Measurements from ENCODE around the gene USP53.
"Not testable (repeated sequence)": the region's sequence is repeated elsewhere in the genome, so short reads cannot be mapped to it uniquely, and the experiment has no call there.

Gene USP53

DNA sequence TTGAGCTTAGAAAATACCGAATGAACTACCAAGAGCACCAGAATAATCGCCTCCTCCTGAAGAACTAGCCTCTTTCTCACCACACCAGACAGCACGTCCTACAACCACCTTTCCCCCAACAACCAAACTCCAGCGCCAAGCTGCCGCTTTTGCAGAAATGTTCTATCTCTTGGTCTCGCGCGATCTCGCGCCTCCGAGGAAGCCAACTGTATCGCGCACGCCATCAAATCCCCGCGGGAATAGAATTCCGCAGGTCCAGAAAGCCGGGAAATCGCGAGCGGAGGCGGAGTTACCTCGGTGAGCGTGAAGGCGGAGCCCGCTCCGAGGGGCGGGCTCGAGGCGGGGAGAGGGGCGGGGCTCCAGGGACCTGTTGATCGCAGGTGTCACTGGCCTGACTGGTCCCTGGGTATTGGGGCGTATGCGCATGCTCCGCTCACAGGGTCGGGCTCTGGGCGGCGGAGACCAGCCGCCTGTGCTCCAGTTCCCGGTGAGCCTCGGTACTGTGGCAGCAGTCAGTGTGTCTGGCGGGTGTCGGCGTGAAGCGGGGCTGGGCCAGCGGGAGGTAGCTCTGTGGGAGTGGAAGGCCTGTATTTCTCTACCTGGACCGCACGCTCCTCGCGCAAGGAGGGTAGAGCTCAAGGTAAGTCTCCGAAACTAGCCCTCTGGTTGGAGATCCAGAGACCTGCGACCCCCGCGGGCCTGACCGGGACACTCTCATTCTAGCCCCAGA, at the start of gene USP53:
Gene USP53, plus strand, starts transcription at position 480 of the 730 bp plus-strand sequence. CDS start 27,047 bp downstream, outside the sequence.
- Mint-ChIP-seq H3K27me3 (no peaks in the 10 kb centered on the region), H3K4me3 (peak within 1 kb of the TSS; percentile 91 to 95), H3K27ac (peak within 1 kb of the TSS; percentile 97), H3K4me1 (peaks cover 40% of the 10 kb centered on the region), H3K9me3 (no peaks in the 10 kb centered on the region)
- peak; percentile 94 for ATAC-seq
- peak; percentile 95 to 97 for DNase-seq

DNA sequence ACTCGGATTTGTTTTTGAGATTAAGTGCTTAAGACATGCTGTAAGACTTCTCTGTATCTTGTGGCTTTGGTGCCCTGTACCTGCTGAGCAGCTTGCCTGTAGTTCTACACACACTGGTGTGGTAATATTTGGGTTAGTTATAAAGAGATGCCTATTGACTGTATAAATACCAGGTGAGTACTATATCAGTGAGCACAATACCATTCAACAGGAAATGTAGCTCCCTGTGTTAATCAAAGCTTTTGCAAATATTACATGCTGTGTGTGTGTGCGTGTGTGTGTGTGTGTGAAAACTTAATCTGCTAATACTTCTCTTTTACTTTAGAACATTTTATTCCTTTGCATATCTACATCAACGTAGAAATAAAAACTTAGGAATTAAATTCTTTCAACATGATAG, 46.7 kb upstream of the USP53 start:
- no peaks in the 10 kb centered on the region for H3K27me3 Mint-ChIP-seq
- no peaks in the 10 kb centered on the region for H3K4me1 Mint-ChIP-seq
- no peak for ATAC-seq
- no peak for DNase-seq
- H3K27ac Mint-ChIP-seq = no peak overlapping the region
- H3K9me3 Mint-ChIP-seq = no peaks in the 10 kb centered on the region
- H3K4me3 Mint-ChIP-seq = no peak overlapping the region

DNA sequence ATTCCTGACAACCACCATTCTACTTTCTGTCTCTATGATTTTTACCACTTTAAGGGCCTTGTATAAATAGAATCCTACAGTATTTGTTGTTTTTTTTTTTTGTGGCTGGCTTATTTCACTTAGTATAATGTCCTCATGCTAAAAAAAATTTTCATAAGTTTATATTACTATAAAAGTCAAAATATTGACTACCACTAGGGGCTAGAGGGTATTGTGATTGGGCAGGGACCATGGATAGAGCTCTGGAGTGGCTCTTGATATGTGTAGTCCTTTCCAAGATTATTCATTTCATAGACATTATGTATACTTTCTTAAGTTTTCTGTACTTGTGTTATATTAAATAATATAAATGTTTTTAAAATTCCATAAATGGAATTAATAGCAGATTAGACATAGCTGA, 42.3 kb upstream of the USP53 start:
- Mint-ChIP-seq H3K27ac (no peak overlapping the region), H3K27me3 (no peaks in the 10 kb centered on the region), H3K9me3 (no peaks in the 10 kb centered on the region), H3K4me3 (no peak overlapping the region), H3K4me1 (no peaks in the 10 kb centered on the region)
- DNase-seq (no peak), ATAC-seq (no peak)

DNA sequence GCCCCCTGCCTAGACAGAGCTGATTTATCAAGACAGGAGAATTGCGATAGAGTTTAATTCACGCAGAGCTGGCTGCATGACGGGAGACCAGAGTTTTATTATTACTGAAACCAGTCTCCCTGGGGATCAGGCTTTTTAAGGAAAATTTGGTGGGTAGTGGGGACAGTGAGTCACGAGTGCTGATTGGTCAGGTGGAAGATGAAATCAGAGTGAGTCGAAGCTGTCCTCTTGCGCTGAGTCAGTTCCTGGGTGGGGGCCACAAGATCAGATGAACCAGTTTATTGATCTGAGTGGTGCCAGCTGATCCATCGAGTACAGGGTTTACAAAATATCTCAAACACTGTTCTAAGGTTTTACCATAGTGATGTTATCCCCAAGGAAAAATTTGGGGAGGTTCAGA, 40.3 kb upstream of the USP53 start:
- Mint-ChIP-seq H3K27me3 (peaks cover 5% of the 10 kb centered on the region), H3K4me3 (no peak overlapping the region), H3K9me3 (no peaks in the 10 kb centered on the region), H3K27ac (peak overlapping the region in 1 of 2 donors; percentile 38), H3K4me1 (no peaks in the 10 kb centered on the region)
- DNase-seq = no peak
- no peak for ATAC-seq

DNA sequence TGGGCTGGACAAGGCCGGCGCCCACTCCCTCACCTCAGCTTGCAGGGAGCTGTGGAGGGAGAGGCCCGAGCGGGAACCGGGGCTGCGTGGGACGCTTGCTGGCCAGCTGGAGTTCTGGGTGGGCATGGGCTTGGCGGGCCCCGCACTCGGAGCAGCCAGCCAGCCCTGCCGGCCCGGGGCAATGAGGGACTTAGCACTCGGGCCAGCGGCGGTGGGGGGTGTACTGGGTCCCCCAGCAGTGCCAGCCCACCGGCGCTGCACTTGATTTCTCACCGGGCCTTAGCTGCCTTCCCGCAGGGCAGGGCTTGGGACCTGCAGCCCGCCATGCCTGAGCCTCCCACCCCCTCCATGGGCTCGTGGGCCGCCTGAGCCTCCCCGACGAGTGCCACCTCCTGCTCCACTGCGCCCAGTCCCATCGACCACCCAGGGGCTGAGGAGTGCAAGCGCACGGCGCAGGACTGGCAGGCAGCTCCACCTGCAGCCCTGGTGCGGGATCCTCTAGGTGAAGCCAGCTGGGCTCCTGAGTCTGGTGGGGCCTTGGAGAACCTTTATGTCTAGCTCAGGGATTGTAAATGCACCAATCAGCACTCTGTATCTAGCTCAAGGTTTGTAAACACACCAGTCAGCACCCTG, 38.7 kb upstream of the USP53 start:
- H3K4me1 Mint-ChIP-seq, H3K4me3 Mint-ChIP-seq, ATAC-seq, H3K9me3 Mint-ChIP-seq, DNase-seq: not testable (repeated sequence)
- Mint-ChIP-seq H3K27me3 (peaks cover 18% of the 10 kb centered on the region), H3K27ac (peak overlapping the region in 1 of 2 donors; percentile 71)

DNA sequence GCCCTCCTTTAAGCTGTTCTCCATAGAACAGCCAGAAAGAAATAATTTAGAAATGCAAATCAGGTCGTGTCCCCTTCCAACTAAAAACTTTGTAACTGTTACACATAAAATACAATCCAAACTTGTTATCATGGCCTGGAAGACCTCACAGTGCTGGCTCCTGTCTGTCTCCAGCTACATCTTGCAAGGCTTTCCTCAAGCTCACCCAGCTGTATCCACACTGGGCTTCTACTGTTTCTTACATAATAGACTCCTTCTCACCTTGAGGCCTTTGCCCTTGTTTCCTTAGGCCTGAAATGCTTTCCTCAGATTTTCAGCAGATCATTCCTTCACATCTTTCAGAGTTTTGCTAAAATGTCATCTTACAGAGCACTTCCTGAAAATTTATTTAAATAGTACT, 33.5 kb upstream of the USP53 start:
- Mint-ChIP-seq H3K27me3 (peaks cover 18% of the 10 kb centered on the region), H3K4me1 (no peaks in the 10 kb centered on the region), H3K9me3 (no peaks in the 10 kb centered on the region), H3K4me3 (no peak overlapping the region), H3K27ac (no peak overlapping the region)
- no peak for DNase-seq
- ATAC-seq = no peak

DNA sequence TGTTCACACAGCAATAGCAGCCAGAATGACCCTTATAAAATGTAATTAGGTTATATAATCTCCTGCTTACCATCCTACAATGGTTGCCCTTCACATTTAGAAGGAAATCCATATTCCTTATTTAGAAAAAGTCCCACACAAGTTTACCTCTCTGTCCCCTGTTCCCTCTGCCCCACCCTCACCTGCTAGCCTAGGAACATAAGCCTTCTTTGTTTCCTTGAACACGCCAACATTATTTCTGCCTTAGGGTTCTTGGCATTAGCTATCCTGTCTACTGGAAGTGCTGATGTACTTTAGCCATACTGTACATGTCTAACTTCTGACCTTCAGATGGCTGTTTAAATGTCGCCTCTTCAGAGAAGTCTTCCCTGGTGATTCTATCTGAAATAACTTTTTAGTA, 28.4 kb upstream of the USP53 start:
- ATAC-seq = no peak
- Mint-ChIP-seq H3K4me1 (no peaks in the 10 kb centered on the region), H3K27ac (no peak overlapping the region), H3K27me3 (no peaks in the 10 kb centered on the region), H3K4me3 (no peak overlapping the region), H3K9me3 (no peaks in the 10 kb centered on the region)
- no peak for DNase-seq

DNA sequence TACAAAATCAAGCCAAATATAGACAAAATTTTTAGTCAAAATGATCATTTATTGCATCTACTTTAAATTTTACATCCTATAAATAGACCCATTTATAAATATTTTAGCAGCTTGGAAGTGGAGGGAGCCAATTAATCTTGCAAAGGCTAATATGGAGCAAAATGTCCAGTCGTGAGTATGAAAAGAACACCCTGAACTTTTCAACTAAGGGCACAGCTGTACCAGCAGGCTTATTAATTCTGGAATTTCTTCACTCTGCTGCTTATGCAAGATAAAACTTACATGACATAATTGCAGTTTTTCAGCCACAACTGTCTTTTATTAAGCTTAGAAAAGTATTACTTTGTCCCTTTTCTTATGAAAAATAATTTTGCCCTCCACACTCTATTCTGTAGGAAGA, 22.9 kb upstream of the USP53 start:
- no peaks in the 10 kb centered on the region for H3K4me1 Mint-ChIP-seq
- no peak overlapping the region for H3K4me3 Mint-ChIP-seq
- ATAC-seq = no peak
- no peaks in the 10 kb centered on the region for H3K27me3 Mint-ChIP-seq
- DNase-seq = no peak
- H3K27ac Mint-ChIP-seq = no peak overlapping the region
- no peaks in the 10 kb centered on the region for H3K9me3 Mint-ChIP-seq

DNA sequence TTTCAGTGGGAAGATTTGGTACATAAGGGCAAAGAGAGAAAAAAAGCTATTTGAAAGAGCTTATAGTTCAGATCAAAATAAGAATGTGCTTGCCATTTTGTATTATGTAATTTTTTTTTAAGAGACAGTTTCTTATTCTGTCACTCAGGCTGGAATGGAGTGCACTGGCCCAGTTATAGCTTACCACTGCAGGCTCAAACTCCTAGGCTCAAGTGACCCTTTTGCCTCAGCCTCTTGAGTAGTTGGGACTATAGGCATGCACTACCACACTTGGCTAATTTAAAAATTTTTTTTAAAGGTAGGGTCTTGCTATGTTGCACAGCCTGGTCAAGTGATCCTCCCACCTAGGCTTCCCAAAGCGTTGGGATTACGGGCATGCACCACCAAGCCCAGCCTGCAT, 22.2 kb upstream of the USP53 start:
- DNase-seq (no peak), ATAC-seq (no peak)
- H3K27ac Mint-ChIP-seq = no peak overlapping the region
- H3K4me1 Mint-ChIP-seq = no peaks in the 10 kb centered on the region
- H3K27me3 Mint-ChIP-seq = no peaks in the 10 kb centered on the region
- H3K9me3 Mint-ChIP-seq = no peaks in the 10 kb centered on the region
- no peak overlapping the region for H3K4me3 Mint-ChIP-seq

DNA sequence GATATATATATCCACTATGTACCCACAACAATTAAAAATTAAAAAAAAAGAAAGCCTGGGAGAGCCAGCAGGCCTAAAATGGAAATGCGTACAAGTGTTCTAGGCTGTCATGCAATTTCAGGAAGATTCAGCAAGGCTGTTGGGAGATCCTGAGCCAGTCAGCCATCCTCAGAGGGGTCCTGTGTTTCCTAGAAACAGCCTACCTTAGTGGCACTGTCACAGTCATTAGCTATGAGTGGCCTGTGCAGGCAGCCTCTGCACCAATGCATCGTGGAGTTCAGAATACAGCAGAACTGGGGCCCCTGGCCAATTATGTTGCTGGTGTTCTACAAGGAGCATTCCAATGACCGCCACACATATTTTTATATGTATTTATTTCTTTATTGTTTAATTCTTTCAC, 21.0 kb upstream of the USP53 start:
- ATAC-seq = no peak
- no peaks in the 10 kb centered on the region for H3K27me3 Mint-ChIP-seq

DNA sequence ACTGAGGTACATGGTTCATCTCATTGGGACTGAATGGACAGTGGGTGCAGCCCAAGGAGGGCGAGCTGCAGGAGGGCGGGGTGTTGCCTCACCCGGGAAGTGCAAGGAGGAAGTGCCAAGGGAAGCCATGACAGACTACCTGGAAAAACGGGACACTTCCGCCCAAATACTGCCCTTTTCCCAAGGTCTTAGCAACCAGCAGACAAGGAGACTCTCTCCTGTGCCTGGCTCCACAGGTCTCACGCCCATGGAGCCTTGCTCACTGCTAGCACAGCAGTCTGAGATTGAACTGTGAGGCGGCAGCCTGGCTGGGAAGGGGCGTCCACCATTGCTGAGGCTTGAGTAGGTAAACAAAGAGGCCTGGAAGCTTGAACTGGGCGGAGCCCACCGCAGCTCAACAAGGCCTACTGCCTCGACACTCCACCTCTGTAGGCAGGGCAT, 14.7 kb upstream of the USP53 start:
- H3K4me1 Mint-ChIP-seq = no peaks in the 10 kb centered on the region
- H3K27ac Mint-ChIP-seq = no peak overlapping the region
- DNase-seq = no peak
- peaks cover 15% of the 10 kb centered on the region for H3K27me3 Mint-ChIP-seq
- no peak overlapping the region for H3K4me3 Mint-ChIP-seq
- ATAC-seq = no peak
- peaks cover 9 to 12% of the 10 kb centered on the region in 2 donors for H3K9me3 Mint-ChIP-seq

More for the DNA sequence above, 21.0 kb upstream of the USP53 start:
- H3K4me1 Mint-ChIP-seq = no peaks in the 10 kb centered on the region
- no peak overlapping the region for H3K27ac Mint-ChIP-seq
- H3K9me3 Mint-ChIP-seq = no peaks in the 10 kb centered on the region
- DNase-seq = no peak
- no peak overlapping the region for H3K4me3 Mint-ChIP-seq

DNA sequence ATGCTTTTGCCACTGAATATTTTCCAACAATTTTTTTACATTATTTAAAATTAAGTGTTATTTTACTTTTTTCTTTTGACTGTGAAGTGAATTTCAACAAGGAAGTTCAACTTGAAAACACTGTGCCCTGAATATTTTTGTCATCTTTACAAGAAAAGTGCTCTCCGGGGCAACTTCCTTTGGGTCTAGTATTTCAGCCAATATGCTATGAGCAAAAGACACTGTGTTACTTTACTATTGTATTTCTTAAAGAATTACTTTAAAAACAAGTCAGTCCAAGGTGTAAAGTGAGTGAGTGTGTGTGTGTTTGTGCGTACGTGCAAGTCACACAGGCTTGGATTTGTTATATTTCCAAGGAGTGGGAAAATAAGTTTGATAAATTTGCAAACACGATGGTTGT, 7.6 kb upstream of the USP53 start:
- no peak overlapping the region for H3K27ac Mint-ChIP-seq
- DNase-seq = no peak
- peaks cover 21% of the 10 kb centered on the region for H3K4me1 Mint-ChIP-seq
- H3K4me3 Mint-ChIP-seq = no peak overlapping the region
- peaks cover 6 to 7% of the 10 kb centered on the region in 2 donors for H3K9me3 Mint-ChIP-seq
- no peak for ATAC-seq
- H3K27me3 Mint-ChIP-seq = peaks cover 12% of the 10 kb centered on the region

DNA sequence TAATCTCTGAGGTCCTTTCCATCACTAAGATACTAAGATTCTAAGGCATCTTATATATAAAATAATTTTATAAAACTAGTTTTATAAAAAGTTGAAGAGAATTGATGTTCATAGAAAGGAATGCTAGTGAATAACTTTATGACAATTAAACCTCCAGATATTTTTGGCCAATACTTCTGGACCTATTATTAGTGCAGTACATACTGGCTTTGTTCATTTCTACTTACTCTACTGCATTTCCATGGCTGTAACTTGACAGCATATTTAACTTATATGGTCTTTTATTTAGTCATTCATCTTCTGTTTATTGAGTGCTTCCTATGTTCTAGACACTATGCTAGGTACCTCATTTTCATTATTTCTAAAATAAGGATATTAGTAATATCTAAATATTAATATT, 6.8 kb upstream of the USP53 start:
- ATAC-seq (no peak), DNase-seq (no peak)
- no peak overlapping the region for H3K27ac Mint-ChIP-seq
- H3K27me3 Mint-ChIP-seq = peaks cover 5% of the 10 kb centered on the region
- no peak overlapping the region for H3K4me3 Mint-ChIP-seq
- peaks cover 0 to 6% of the 10 kb centered on the region in 2 donors for H3K9me3 Mint-ChIP-seq
- peaks cover 26% of the 10 kb centered on the region for H3K4me1 Mint-ChIP-seq

DNA sequence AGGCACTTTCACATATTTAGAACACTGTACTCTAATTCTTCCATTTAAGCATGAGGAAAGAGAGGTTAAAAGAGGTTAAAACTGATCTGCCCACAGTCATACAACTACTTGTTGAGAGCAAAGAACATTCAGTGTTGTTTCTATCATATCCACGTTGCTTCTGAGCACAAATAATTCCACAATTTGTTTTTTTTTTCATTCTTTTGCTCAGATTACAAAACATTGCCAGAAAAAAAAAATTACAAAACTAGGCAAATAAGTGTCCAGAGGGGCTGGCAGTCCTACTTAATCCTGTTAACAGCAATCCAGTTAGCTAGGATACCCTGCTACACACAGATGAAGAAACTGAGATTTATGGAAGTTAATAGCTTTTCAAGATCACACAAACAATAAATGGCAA, 6.3 kb upstream of the USP53 start:
- peaks cover 0 to 6% of the 10 kb centered on the region in 2 donors for H3K9me3 Mint-ChIP-seq
- H3K27ac Mint-ChIP-seq = no peak overlapping the region
- H3K27me3 Mint-ChIP-seq = no peaks in the 10 kb centered on the region
- DNase-seq (no peak), ATAC-seq (no peak)
- peaks cover 31% of the 10 kb centered on the region for H3K4me1 Mint-ChIP-seq
- no peak overlapping the region for H3K4me3 Mint-ChIP-seq

DNA sequence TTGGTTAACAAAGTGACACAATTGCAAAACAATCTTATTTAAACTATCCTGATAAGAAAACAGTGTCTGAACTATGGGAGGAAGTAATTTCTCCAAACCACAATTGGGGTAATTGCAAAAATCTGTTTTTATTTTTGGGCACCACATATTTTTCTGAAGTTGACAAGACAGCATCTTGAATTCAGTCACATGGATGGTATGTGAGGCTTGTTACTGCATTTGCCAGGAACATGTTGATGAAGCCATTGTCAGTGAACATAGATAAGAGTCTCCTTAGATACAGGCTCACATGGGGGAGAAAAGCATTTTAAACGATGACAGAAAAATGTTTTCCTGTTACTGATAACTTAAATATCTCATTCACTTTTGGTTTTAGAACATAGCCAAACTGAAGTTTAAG, 5.5 kb upstream of the USP53 start:
- DNase-seq = no peak
- H3K27me3 Mint-ChIP-seq = no peaks in the 10 kb centered on the region
- H3K4me3 Mint-ChIP-seq = no peak overlapping the region
- no peak for ATAC-seq
- no peak overlapping the region for H3K27ac Mint-ChIP-seq
- peaks cover 0 to 2% of the 10 kb centered on the region in 2 donors for H3K9me3 Mint-ChIP-seq
- H3K4me1 Mint-ChIP-seq = peaks cover 38% of the 10 kb centered on the region

DNA sequence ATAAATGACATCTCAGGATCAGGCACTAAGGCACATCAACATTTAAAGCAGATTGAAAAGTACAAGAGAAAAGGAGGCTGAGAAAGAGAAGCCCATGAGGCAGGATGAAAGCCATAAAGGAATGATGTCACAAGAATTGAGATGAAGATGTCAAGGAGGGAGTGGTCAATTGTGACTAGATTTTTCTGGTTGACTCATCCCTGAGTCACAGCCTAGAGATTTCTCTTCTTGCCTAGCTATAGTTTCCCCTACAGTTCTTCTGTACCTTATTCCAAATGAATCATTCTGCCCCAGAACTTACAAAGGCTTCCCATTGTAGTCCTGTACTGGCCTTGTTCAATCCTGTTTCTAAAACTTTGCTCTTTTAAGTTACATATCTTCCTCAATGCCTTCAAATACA, 3.4 kb upstream of the USP53 start:
- peak overlapping the region in 1 of 2 donors; percentile 62 for H3K27ac Mint-ChIP-seq
- H3K9me3 Mint-ChIP-seq = no peaks in the 10 kb centered on the region
- peaks cover 44% of the 10 kb centered on the region for H3K4me1 Mint-ChIP-seq
- ATAC-seq (peak; percentile 55), DNase-seq (peak; percentile 23 to 58)
- H3K27me3 Mint-ChIP-seq = no peaks in the 10 kb centered on the region
- H3K4me3 Mint-ChIP-seq = no peak overlapping the region

Data from stimulated activated naive CD8-positive, alpha-beta T cell treated with anti-CD3 and anti-CD28 coated beads, Interleukin-15, amount 100 ng/mL, for 72 hours (primary cell).